ES-I3 (cell line): ENCODE measurements around the gene LTB.

Experiments used
- H3K36me3 ChIP-seq: 2 replicates; pipeline ENCODE4 v1.6.1; 2013; ENCODE audit warnings: mild to moderate bottlenecking, low read length, control low read depth, moderate library complexity; ENCODE audit not compliant: insufficient read depth
- H3K4me1 ChIP-seq: 2 replicates; pipeline ENCODE4 v1.6.1; 2013; ENCODE audit warnings: mild to moderate bottlenecking, control low read depth, low read length; ENCODE audit not compliant: insufficient read depth
- H3K9ac ChIP-seq: 2 replicates; pipeline ENCODE4 v1.6.1; 2013; ENCODE audit warnings: low read depth, mild to moderate bottlenecking, low read length, moderate library complexity
- H3K9me3 ChIP-seq: 2 replicates; pipeline ENCODE4 v1.6.1; 2013; ENCODE audit warnings: mild to moderate bottlenecking, low read length, moderate library complexity; ENCODE audit not compliant: control insufficient read depth, insufficient read depth

The LTB gene

GRCh38 chr6:31575335-31575901, 6.8 kb downstream of the LTB start, which contains the start of gene TNF:
TSS of gene TNF (plus strand) at chr6:31575565. CDS start at chr6:31575742, 177 bp downstream.
- no peak within 1 kb of the TSS for H3K9ac ChIP-seq
- H3K9me3 ChIP-seq, result no peaks in the 10 kb centered on the region
- no peaks in the 10 kb centered on the region for H3K36me3 ChIP-seq
- H3K4me1 ChIP-seq, result peaks cover 18% of the 10 kb centered on the region

- peaks cover 11% of the 10 kb centered on the region for H3K4me1 ChIP-seq
- H3K36me3 ChIP-seq, result no peaks in the 10 kb centered on the region
- no peaks in the 10 kb centered on the region for H3K9me3 ChIP-seq
- H3K9ac ChIP-seq, result no peak overlapping the region
Measured at GRCh38 chr6:31574106-31575061, 7.8 kb downstream of the LTB start.

- peaks cover 5% of the 10 kb centered on the region for H3K4me1 ChIP-seq
Measured at GRCh38 chr6:31573239-31574105, 8.8 kb downstream of the LTB start.

GRCh38 chr6:31572041-31572911, 9.9 kb downstream of the LTB start, which contains the start of gene LTA:
TSS of gene LTA (plus strand) at chr6:31572289. CDS start at chr6:31572743, 454 bp downstream.
- Histone ChIP-seq H3K4me1 (peaks cover 10% of the 10 kb centered on the region; the same call in 1 of the 2 replicates), H3K9me3 (no peaks in the 10 kb centered on the region), H3K9ac (no peak within 1 kb of the TSS), H3K36me3 (no peaks in the 10 kb centered on the region)

More at GRCh38 chr6:31573239-31574105, 8.8 kb downstream of the LTB start:
- Histone ChIP-seq H3K36me3 (no peaks in the 10 kb centered on the region), H3K9ac (no peak overlapping the region), H3K9me3 (no peaks in the 10 kb centered on the region)

GRCh38 chr6:31569861-31570536, 12.2 kb downstream of the LTB start:
- no peaks in the 10 kb centered on the region for H3K9me3 ChIP-seq
- no peak overlapping the region for H3K9ac ChIP-seq
- H3K4me1 ChIP-seq, result peaks cover 11% of the 10 kb centered on the region; the same call in 1 of the 2 replicates
- H3K36me3 ChIP-seq, result no peaks in the 10 kb centered on the region

GRCh38 chr6:31568537-31568961, 13.7 kb downstream of the LTB start:
- H3K4me1 ChIP-seq, result peaks cover 11% of the 10 kb centered on the region; the same call in 1 of the 2 replicates
- no peak overlapping the region for H3K9ac ChIP-seq

GRCh38 chr6:31567531-31568370, 14.5 kb downstream of the LTB start:
- no peaks in the 10 kb centered on the region for H3K36me3 ChIP-seq
- peaks cover 11% of the 10 kb centered on the region; the same call in 1 of the 2 replicates for H3K4me1 ChIP-seq
- H3K9ac ChIP-seq, result no peak overlapping the region
- no peaks in the 10 kb centered on the region for H3K9me3 ChIP-seq

More at GRCh38 chr6:31568537-31568961, 13.7 kb downstream of the LTB start:
- no peaks in the 10 kb centered on the region for H3K9me3 ChIP-seq
- no peaks in the 10 kb centered on the region for H3K36me3 ChIP-seq

- Histone ChIP-seq H3K9ac (no peak overlapping the region), H3K4me1 (peaks cover 22% of the 10 kb centered on the region), H3K9me3 (no peaks in the 10 kb centered on the region), H3K36me3 (no peaks in the 10 kb centered on the region; the same call in 1 of the 2 replicates)
Measured at GRCh38 chr6:31560697-31561058, 21.5 kb downstream of the LTB start.

GRCh38 chr6:31559958-31560696, 22.1 kb downstream of the LTB start:
- H3K9me3 ChIP-seq, result no peaks in the 10 kb centered on the region
- peaks cover 22% of the 10 kb centered on the region for H3K4me1 ChIP-seq
- H3K36me3 ChIP-seq, result no peaks in the 10 kb centered on the region; the same call in 1 of the 2 replicates
- H3K9ac ChIP-seq, result 0 out of 2 replicates have a peak overlapping the region, but pooled peaks have one; percentile 6

- H3K4me1 ChIP-seq, result peaks cover 22% of the 10 kb centered on the region
- no peak overlapping the region for H3K9ac ChIP-seq
- no peaks in the 10 kb centered on the region for H3K9me3 ChIP-seq
- H3K36me3 ChIP-seq, result no peaks in the 10 kb centered on the region; the same call in 1 of the 2 replicates
Measured at GRCh38 chr6:31559606-31559957, 22.6 kb downstream of the LTB start.

GRCh38 chr6:31558631-31559500, 23.4 kb downstream of the LTB start:
- Histone ChIP-seq H3K36me3 (no peaks in the 10 kb centered on the region; the same call in 1 of the 2 replicates), H3K4me1 (peaks cover 22% of the 10 kb centered on the region), H3K9me3 (no peaks in the 10 kb centered on the region), H3K9ac (no peak overlapping the region)
